GM21360 (cell line): ENCODE data around the gene RBAK.
"Not testable (repeated sequence)": the region's sequence is repeated elsewhere in the genome, so short reads cannot be mapped to it uniquely, and the experiment has no call there.

Experiments used
- ATAC-seq: cut with Tn5 transposase; IDR thresholded peaks from one replicate; pipeline ENCODE4 v1.9.1; 2021; ENCODE audit warnings: mild to moderate bottlenecking, moderate library complexity; ENCODE audit not compliant: unreplicated experiment

The RBAK gene

GRCh38 chr7:5047127-5047526, 1.5 kb downstream of the RBAK start:
- not testable (repeated sequence) for ATAC-seq

GRCh38 chr7:5050676-5051075, 5.0 kb downstream of the RBAK start:
- no peak for ATAC-seq

- not testable (repeated sequence) for ATAC-seq
Measured at GRCh38 chr7:5051731-5052130, 6.1 kb downstream of the RBAK start.

- ATAC-seq = no peak
Measured at GRCh38 chr7:5053175-5053574, 7.5 kb downstream of the RBAK start.

- no peak for ATAC-seq
Measured at GRCh38 chr7:5063698-5064097, 18.0 kb downstream of the RBAK start.

- ATAC-seq = no peak
Measured at GRCh38 chr7:5064391-5065106, 18.9 kb downstream of the RBAK start.

- ATAC-seq = no peak
Measured at GRCh38 chr7:5065107-5065407, 19.4 kb downstream of the RBAK start.

- no peak for ATAC-seq
Measured at GRCh38 chr7:5068521-5068920, 22.9 kb downstream of the RBAK start.

- ATAC-seq = no peak
Measured at GRCh38 chr7:5070206-5070605, 24.5 kb downstream of the RBAK start.

- ATAC-seq = not testable (repeated sequence)
Measured at GRCh38 chr7:5075187-5075586, 29.5 kb downstream of the RBAK start.

GRCh38 chr7:5077740-5078139, 32.1 kb downstream of the RBAK start:
- no peak for ATAC-seq

- no peak for ATAC-seq
Measured at GRCh38 chr7:5082806-5083205, 37.1 kb downstream of the RBAK start.

GRCh38 chr7:5083311-5083711, 37.7 kb downstream of the RBAK start:
- ATAC-seq = no peak

- ATAC-seq = no peak
Measured at GRCh38 chr7:5086256-5086655, 40.6 kb downstream of the RBAK start.

GRCh38 chr7:5088228-5088833, 42.7 kb downstream of the RBAK start:
- not testable (repeated sequence) for ATAC-seq

GRCh38 chr7:5088906-5089305, 43.2 kb downstream of the RBAK start:
- ATAC-seq = no peak

GRCh38 chr7:5093948-5094347, 48.3 kb downstream of the RBAK start:
- ATAC-seq = no peak

- ATAC-seq = no peak
Measured at GRCh38 chr7:5094641-5095040, 49.0 kb downstream of the RBAK start.

- no peak for ATAC-seq
Measured at GRCh38 chr7:5116359-5116758, 70.7 kb downstream of the RBAK start.

GRCh38 chr7:5117095-5117970, 71.7 kb downstream of the RBAK start:
- ATAC-seq = no peak
